ENCODE measurements around the gene OST4. TPM values are rescaled to one million over a fixed set of nuclear protein-coding genes. Genes with fewer than 3 reads are reported as not detected.

Gene OST4
- total RNA-seq, 1 donor from 2014 or later: 245 TPM

GRCh38 chr2:27042985-27043634 is 28.3 kb downstream of the OST4 start:
- no peak overlapping the region for H3K27ac Mint-ChIP-seq
- peaks cover 11% of the 10 kb centered on the region for H3K36me3 Mint-ChIP-seq (ENCODE audit: insufficient read depth)
- H3K4me3 Mint-ChIP-seq (ENCODE audit: low read depth): no peak overlapping the region
- H3K9me3 Mint-ChIP-seq (ENCODE audit: low read depth): no peaks in the 10 kb centered on the region
- H3K4me1 Mint-ChIP-seq (ENCODE audit: low read depth): no peaks in the 10 kb centered on the region
- no peak for TF ChIP-seq CTCF (IDR thresholded peaks at IDR 0.05; ENCODE audit: unreplicated experiment)
- DNase-seq (ENCODE audit: low spot score, unreplicated experiment): no peak
- H3K27me3 Mint-ChIP-seq: no peaks in the 10 kb centered on the region

GRCh38 chr2:27042159-27042661 is 29.2 kb downstream of the OST4 start:
- Mint-ChIP-seq H3K9me3 (ENCODE audit: low read depth) (no peaks in the 10 kb centered on the region), H3K4me3 (ENCODE audit: low read depth) (no peak overlapping the region), H3K27me3 (no peaks in the 10 kb centered on the region), H3K36me3 (ENCODE audit: insufficient read depth) (peaks cover 11% of the 10 kb centered on the region), H3K4me1 (ENCODE audit: low read depth) (no peaks in the 10 kb centered on the region), H3K27ac (no peak overlapping the region)
- no peak for DNase-seq (ENCODE audit: low spot score, unreplicated experiment)
- TF ChIP-seq CTCF (IDR thresholded peaks at IDR 0.05; ENCODE audit: unreplicated experiment): no peak

DNA sequence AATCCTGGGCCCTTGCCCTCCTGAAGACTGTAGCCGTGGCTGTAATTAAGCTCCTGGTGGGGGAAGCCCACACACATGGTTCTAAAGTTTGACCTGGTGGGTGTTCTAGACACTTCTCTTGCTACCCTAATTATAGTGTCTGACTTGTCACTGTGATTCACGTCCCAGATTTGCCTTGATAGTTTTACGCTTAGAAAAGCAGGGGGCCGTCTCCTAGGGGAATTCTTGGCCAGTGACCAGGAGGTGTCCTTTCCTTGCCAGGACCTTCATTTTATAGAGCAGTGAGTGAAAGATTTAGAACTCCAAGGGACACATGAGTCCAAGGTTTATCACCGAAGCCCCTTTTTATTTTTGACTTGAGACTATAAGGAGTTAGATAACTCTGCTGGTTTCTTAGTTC is 29.7 kb downstream of the OST4 start:
- no peak for TF ChIP-seq CTCF (IDR thresholded peaks at IDR 0.05; ENCODE audit: unreplicated experiment)
- H3K36me3 Mint-ChIP-seq (ENCODE audit: insufficient read depth): peaks cover 11% of the 10 kb centered on the region

GRCh38 chr2:27040282-27040681 is 31.2 kb downstream of the OST4 start:
- DNase-seq (ENCODE audit: low spot score, unreplicated experiment): no peak
- TF ChIP-seq CTCF (IDR thresholded peaks at IDR 0.05; ENCODE audit: unreplicated experiment): no peak
- no peaks in the 10 kb centered on the region for H3K27me3 Mint-ChIP-seq
- H3K4me1 Mint-ChIP-seq (ENCODE audit: low read depth): no peaks in the 10 kb centered on the region
- no peaks in the 10 kb centered on the region for H3K9me3 Mint-ChIP-seq (ENCODE audit: low read depth)
- H3K36me3 Mint-ChIP-seq (ENCODE audit: insufficient read depth): peaks cover 13% of the 10 kb centered on the region
- H3K4me3 Mint-ChIP-seq (ENCODE audit: low read depth): no peak overlapping the region
- no peak overlapping the region for H3K27ac Mint-ChIP-seq

More for the DNA sequence above, 29.7 kb downstream of the OST4 start:
- H3K27me3 Mint-ChIP-seq: no peaks in the 10 kb centered on the region
- H3K4me3 Mint-ChIP-seq (ENCODE audit: low read depth): no peak overlapping the region
- no peaks in the 10 kb centered on the region for H3K4me1 Mint-ChIP-seq (ENCODE audit: low read depth)
- no peaks in the 10 kb centered on the region for H3K9me3 Mint-ChIP-seq (ENCODE audit: low read depth)
- no peak for DNase-seq (ENCODE audit: low spot score, unreplicated experiment)
- no peak overlapping the region for H3K27ac Mint-ChIP-seq

DNA sequence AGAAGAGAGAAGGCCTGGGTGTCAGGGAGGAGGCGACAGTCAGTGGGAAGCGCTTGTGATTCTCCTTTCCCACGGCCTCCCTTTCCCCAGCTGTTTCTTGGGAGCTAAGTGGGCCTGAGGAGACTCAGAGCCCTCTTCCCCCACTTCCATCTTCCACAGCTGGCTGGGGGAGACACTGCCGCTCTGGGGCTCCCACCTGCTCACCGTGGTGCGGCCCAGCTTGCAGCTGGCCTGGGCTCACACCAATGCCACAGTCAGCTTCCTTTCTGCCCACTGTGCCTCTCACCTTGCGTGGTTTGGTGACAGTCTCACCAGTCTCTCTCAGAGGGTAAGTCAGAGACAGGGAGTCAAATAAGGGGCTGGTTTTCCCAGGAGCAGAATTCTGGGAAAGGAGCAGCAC is 31.6 kb downstream of the OST4 start:
- Mint-ChIP-seq H3K36me3 (ENCODE audit: insufficient read depth) (peaks cover 13% of the 10 kb centered on the region), H3K27me3 (no peaks in the 10 kb centered on the region), H3K4me3 (ENCODE audit: low read depth) (no peak overlapping the region), H3K27ac (no peak overlapping the region), H3K9me3 (ENCODE audit: low read depth) (no peaks in the 10 kb centered on the region), H3K4me1 (ENCODE audit: low read depth) (no peaks in the 10 kb centered on the region)
- no peak for DNase-seq (ENCODE audit: low spot score, unreplicated experiment)
- TF ChIP-seq CTCF (IDR thresholded peaks at IDR 0.05; ENCODE audit: unreplicated experiment): no peak

Data from progenitor cell of endocrine pancreas (in vitro differentiated cells).